HepG2 (cell line): ENCODE measurements around the gene LIPE.

Source experiments
- ATF3 ChIP-seq: sonication (generic); formaldehyde crosslinking; IDR thresholded peaks from 2 replicates; pipeline ENCODE4 v1.4.0; 2020; ENCODE audit warnings: missing genetic modification reagents
- CREB3 ChIP-seq: sonication (generic); formaldehyde crosslinking; IDR thresholded peaks from 2 replicates; pipeline ENCODE4 v1.5.0; 2020; ENCODE audit warnings: missing genetic modification reagents
- CSRNP2 ChIP-seq: sonication (generic); formaldehyde crosslinking; conservative IDR thresholded peaks from 2 replicates; pipeline ENCODE4 v1.8.0; 2022; ENCODE audit warnings: low read depth, missing genetic modification reagents
- DNMT1 ChIP-seq: sonication (generic); formaldehyde crosslinking; IDR thresholded peaks from 2 replicates; pipeline ENCODE4 v1.5.1; 2020; ENCODE audit warnings: mild to moderate bottlenecking, missing genetic modification reagents
- GPBP1L1 ChIP-seq: sonication (generic); formaldehyde crosslinking; IDR thresholded peaks from 2 replicates; pipeline ENCODE4 v1.5.0; 2020; ENCODE audit warnings: mild to moderate bottlenecking, missing genetic modification reagents
- MAFK ChIP-seq, 2 experiments: IDR thresholded peaks in 1 of 2; conservative IDR thresholded peaks in 1 of 2; 2 replicates each; pipeline ENCODE4 v1.6.1; 2011; ENCODE audit warnings: improper control_type of control experiment in 2 of 2, low read length in 2 of 2
- NAIF1 ChIP-seq: sonication (generic); formaldehyde crosslinking; IDR thresholded peaks from 2 replicates; pipeline ENCODE4 v1.5.0; 2020; ENCODE audit warnings: mild to moderate bottlenecking, missing genetic modification reagents, borderline replicate concordance
- NR1H2 ChIP-seq: sonication (generic); formaldehyde crosslinking; IDR thresholded peaks from 2 replicates; pipeline ENCODE4 v1.8.1; 2022; ENCODE audit warnings: low read depth, missing genetic modification reagents, borderline replicate concordance
- POLR2AphosphoS5 ChIP-seq: IDR thresholded peaks from 2 replicates; pipeline ENCODE4 v1.6.1; 2012; ENCODE audit warnings: low read depth, low read length
- RBAK ChIP-seq: sonication (generic); formaldehyde crosslinking; IDR thresholded peaks from 2 replicates; pipeline ENCODE4 v1.5.1; 2020; ENCODE audit warnings: mild to moderate bottlenecking, missing genetic modification reagents
- SAFB2 ChIP-seq: sonication (generic); formaldehyde crosslinking; IDR thresholded peaks from 2 replicates; pipeline ENCODE4 v1.5.1; 2020; ENCODE audit warnings: missing genetic modification reagents, low read depth, mild to moderate bottlenecking, borderline replicate concordance
- SATB2 ChIP-seq: sonication (generic); formaldehyde crosslinking; IDR thresholded peaks from 2 replicates; pipeline ENCODE4 v1.5.0; 2020; ENCODE audit warnings: missing genetic modification reagents
- TP53 ChIP-seq: sonication (generic); formaldehyde crosslinking; conservative IDR thresholded peaks from 2 replicates; pipeline ENCODE4 v1.4.0; 2020; ENCODE audit warnings: missing genetic modification reagents
- ZBTB7A ChIP-seq: sonication (generic); formaldehyde crosslinking; IDR thresholded peaks from 2 replicates; pipeline ENCODE4 v1.8.0; 2022; ENCODE audit warnings: mild to moderate bottlenecking, missing genetic modification reagents

GRCh38 chr19:42412661-42413076 lies 14.5 kb downstream of the LIPE start:
- TF ChIP-seq SATB2 (CRISPR knock-in tag) (no peak), MAFK (conservative IDR thresholded peaks at IDR 0.05 in 1 of 2, IDR thresholded peaks at IDR 0.05 in 1 of 2; ENCODE audit: low read length in 2 of 2) (no peak), ATF3 (CRISPR knock-in tag) (no peak), CSRNP2 (no peak), NAIF1 (no peak), TP53 (CRISPR knock-in tag) (no peak), POLR2AphosphoS5 (no peak), GPBP1L1 (no peak), SAFB2 (no peak), NR1H2 (no peak), DNMT1 (CRISPR knock-in tag) (no peak), RBAK (CRISPR knock-in tag) (no peak), ZBTB7A (CRISPR knock-in tag) (no peak), CREB3 (CRISPR knock-in tag) (no peak)
